NCI-H82 treated with DMSO at 0.1 percent for 48 hours (cell line): Measurements from ENCODE around the gene GNG4.
"Not testable (repeated sequence)": the region's sequence is repeated elsewhere in the genome, so short reads cannot be mapped to it uniquely, and the experiment has no call there.

Experiments
- DNase-seq: peaks from one replicate; lab custom pipeline; 2025; ENCODE audit not compliant: unreplicated experiment; lab: John Stamatoyannopoulos, UW

Gene GNG4

GRCh38 chr1:235650341-235651169 lies 971 bp upstream of the GNG4 start:
- DNase-seq: no peak

GRCh38 chr1:235648954-235649367 lies 623 bp downstream of the GNG4 start:
- no peak for DNase-seq

- DNase-seq: no peak
Observed at GRCh38 chr1:235648407-235648907, 1.1 kb downstream of the GNG4 start.

GRCh38 chr1:235647537-235647936 lies 2.0 kb downstream of the GNG4 start:
- DNase-seq: not testable (repeated sequence)

GRCh38 chr1:235646463-235646862 lies 3.1 kb downstream of the GNG4 start:
- no peak for DNase-seq

- no peak for DNase-seq
Observed at GRCh38 chr1:235644693-235645305, 4.8 kb downstream of the GNG4 start.

- DNase-seq: no peak
Observed at GRCh38 chr1:235643837-235644692, 5.5 kb downstream of the GNG4 start.

GRCh38 chr1:235642943-235643371 lies 6.6 kb downstream of the GNG4 start:
- DNase-seq: no peak

- no peak for DNase-seq
Observed at GRCh38 chr1:235642011-235642942, 7.3 kb downstream of the GNG4 start.

- no peak for DNase-seq
Observed at GRCh38 chr1:235640580-235640979, 9.0 kb downstream of the GNG4 start.

- no peak for DNase-seq
Observed at GRCh38 chr1:235639226-235640205, 10.1 kb downstream of the GNG4 start.

GRCh38 chr1:235638612-235639011 lies 11.0 kb downstream of the GNG4 start:
- DNase-seq: not testable (repeated sequence)

- DNase-seq: no peak
Observed at GRCh38 chr1:235637756-235638534, 11.6 kb downstream of the GNG4 start.

- DNase-seq: no peak
Observed at GRCh38 chr1:235635938-235636662, 13.5 kb downstream of the GNG4 start.

- DNase-seq: no peak
Observed at GRCh38 chr1:235632506-235633401, 16.8 kb downstream of the GNG4 start.

- no peak for DNase-seq
Observed at GRCh38 chr1:235631816-235632215, 17.8 kb downstream of the GNG4 start.
